Inferior parietal cortex (tissue), 1 donor: Measurements from ENCODE around the gene CKB.
A peak's percentile ranks its signal among the peaks of the same experiment; 100 is the strongest.

Source experiments
- DNase-seq: peaks from one replicate; pipeline ENCODE4 v3.0.0-alpha.2; 2016; ENCODE audit errors: extremely low spot score

The CKB gene

DNA sequence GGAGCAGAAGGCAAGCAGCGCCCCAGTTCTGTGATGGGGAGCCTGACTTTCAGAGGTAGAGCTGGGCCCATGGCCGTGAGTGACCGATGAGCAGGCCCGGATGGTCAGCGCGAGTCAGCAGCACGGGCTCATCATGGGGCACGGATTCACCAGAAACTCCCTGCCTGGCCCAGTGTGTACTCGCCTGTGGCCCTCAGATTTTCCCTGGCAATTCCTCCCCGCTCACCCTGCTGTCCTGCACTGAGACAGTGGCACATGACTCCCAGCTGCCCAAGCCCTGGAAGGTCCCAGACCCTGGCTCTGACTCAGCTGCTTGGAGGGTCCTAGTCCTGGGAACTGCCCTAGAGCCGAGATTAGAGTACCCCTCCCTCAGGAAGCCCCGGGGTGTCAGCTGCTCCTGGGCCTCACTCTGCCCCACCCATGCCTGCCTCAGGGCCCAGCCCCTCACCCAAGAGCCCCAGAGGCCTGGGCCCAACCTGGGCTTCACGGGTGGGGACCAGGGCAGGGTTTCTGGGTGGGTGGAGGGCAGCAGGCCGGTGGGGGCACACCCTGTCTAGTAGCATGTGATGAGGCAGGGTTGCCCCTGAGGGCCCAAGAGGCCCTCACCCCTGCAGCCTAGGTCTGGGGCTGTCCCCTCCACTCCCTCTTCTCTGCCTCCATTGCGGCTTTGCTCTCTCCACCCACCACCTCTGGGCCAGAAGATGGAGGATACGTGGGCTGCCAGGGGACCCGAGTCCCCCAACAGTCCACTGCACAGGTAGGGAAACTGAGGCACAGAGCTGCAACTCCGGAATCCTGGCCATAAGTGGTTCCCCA is 14.8 kb upstream of the CKB start:
- DNase-seq = no peak

DNA sequence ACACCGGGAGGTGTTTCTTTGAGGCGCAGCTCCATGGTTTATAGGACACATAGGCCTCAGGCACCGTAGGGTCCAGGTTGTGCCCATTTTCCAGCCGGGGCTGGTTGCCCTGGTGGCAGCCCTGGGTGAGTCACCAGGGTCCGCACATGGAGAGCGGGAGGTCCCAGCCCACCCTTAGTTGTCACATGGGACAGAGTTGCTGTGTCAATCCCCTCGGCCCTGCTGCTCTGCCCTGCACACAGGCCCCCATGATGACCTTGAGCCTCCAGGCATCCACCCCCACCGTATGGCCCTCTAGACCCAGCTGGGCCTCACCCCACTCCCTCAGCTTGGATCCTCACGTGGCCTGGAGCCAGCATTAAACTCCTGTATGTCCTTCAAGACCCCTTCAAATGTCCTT is 14.1 kb upstream of the CKB start:
- DNase-seq = no peak

DNA sequence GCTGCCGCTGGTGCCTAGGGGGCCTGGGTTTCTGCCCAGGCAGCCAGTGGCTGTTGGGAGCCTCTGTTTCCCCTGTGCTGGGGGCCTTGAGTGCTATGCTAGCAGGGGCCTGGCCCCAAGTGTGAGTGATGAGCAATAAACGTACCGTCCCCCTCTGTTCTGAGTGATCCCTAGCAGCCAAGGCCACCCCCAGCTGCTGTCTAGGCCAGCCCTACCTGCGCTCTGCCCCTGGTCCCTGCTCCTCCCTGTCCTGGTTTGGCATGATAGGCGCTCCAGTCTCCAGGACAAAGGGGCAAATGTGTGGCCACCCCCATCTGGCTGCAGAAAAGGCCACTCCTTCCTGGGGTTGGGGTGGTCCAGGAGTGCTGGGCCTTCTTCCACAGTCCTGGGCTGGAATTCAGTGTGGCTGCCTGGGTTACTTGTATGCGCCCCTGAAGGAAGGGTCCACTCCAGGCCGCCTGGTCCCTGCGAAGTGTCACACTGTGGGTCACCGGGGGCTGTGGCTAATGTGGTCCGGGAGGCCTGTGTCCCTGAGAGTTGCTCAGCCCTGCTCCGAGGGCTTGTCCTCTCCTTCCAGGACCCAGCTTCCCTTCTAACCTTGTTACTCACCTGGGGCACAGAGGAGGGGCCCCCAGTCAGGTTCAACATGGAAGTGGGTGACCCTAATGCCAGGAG is 13.4 kb upstream of the CKB start:
- no peak for DNase-seq

DNA sequence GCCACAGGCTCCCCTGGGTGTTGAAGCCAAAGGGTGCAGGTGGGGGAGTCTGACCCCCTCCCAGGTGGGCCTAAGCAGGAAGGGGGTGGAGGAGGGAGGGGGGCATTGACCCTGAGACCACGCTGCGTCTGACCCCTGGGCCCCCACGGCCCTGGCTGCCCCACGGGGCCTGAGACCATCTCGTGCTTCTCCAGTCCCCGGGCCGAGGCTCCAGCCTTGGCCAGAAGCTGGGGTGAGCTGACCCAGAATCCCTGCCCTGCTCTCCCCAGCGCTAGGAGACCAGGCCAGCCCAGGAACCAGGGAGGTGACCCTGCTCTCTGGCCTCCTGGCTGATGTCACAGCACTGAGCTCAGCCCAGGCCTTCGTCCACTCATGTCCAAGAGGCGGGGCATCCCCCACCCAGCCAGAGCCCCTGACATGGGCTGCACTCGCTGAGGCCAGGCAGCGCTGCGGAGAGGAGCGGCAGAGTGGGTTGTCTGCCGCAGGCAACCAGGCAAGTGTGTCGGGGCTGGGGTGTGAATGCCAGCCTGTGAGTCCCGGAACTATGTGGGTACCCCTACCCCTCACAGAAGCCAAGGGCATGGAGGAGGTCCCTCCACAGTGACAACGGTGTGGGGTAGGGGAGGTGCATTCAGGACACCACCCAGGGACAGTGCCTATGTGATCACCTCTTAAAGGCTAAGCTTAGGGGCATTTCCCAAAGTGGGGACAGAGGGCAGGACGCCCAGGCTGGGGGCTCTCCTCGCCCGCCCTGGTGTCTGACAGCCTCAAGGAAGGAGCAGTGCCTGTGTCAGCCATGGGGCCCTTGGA is 12.7 kb upstream of the CKB start:
- DNase-seq = no peak

DNA sequence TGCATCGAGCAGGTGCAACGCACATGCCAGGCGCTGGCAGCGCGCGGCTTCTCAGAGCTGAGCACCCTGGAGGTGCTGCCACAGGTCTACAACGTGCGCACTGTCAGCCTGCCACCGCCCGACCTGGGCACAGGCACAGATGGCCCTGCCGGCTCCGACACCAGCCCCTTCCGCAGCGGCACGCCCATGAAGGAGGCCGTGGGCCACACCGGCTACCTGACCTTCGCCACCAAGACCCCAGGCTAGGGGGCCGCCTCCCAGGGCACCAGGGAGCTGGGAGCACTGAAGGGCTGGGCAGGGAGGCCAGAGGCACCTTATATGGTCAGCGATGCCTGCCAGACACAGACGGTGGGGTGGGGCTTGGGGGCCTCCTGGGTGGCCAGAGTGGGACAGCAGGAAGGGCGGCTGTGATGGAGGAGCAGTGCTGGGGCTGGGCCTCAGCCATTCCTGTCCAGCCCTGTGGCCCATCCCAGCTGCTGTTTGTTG is 12.0 kb upstream of the CKB start:
- no peak for DNase-seq

DNA sequence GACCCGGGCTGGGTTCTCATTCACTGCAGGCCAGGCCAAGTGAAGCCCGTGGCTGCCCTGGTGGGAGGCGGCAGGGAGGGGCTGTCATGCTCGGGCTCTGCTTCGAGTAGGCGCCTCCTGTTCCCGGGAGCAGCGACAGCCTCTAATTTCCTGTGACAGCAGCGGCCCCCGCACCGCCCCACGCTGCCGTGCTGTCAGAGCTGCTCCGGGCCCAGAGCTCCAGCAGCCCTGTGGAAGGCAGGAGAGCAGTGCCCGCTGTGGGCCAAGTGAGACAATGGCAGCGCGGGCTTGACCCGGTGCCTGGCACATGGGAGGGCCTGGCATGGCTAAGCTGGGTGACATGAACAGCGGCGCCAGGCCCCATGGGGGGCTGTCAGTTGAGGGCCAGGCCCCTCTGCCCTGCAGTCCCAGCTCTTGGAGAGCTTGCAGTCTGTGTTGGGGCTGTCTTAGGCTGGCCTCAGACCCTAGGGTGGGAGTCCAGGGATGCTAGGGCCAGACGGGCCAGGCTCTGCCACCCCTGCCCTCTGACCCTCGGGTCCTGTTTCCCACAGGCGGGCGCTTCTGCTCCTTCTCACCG is 11.5 kb upstream of the CKB start:
- DNase-seq = no peak

DNA sequence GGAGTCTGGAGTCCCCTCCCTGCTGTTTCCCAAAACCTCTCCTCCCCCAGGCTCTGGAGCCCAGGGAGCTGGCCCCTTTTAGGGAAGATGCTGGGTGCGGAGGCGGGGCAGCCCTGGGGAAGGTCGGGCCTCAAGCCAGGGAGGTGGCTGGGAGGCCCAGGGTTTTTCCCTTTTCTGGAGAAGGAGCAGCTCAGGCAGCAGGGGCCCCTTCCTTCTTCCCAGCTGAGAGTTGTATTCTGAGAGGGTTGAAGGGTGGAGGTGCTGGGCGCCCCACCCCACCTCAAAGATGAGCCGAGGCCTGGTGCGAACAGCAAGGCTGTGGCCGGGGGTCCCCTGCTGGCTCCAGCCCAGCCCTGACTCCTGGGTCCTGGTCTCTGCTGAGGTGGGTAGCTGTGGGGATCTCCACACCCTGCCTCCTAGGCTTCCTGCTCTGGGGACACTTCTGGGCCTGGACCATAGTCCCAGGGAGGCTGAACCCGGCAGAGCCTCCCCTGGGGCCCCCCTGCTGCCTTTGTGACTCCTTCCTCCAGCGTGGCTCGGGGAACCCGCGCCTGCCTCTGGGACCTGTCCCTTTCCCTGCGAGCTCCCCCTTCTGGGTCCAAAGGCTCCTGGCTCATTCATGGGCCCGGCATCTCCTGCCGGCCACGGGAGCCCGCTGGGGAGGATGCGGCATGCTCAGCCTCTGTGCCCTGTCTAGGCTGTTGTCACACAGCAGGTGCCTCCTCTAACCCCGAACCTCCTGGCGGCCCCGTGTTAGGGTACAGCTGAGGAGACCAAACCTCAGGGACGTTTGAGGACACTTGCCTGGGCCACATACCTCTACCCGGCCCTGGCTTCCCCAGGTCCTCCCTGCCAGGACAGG is 10.7 kb upstream of the CKB start:
- no peak for DNase-seq

DNA sequence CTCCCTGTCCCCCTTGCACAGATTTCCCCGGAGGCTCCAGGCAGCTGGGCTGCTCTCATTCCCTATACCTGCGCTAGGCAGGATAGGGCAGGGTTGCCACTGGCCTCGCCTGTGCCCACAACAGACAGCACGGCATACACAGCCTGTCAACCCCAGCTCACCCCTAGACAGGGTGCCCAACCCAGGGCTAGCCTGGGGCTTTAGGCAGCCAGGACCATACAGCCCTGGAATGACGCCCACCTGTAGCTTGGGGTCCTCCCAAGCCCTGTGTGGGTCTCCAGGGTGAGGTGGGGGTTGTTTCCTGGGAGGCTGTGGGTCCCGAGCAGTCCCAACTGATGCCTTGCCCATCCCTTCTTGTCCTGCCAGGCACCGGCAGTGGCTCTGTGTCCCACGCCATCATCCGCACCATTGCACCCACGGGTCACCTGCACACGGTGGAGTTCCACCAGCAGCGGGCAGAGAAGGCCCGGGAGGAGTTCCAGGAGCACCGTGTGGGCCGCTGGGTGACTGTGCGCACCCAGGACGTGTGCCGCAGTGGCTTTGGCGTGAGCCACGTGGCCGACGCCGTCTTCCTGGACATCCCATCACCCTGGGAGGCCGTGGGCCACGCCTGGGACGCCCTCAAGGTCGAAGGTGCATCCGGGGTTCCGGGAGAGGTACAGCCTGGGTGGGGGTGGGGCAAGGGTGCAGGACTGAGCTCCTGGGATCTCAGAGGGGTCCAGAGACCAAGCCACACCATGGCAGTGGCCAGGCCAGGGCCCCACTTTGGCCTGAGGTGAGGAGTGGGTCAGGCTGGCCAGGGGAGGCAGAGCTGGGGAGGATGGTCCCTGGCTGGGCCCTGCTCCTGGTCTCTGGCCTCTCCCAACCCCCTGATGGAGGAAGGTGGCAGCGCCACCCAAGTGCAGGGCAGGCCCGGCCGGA is 9.8 kb upstream of the CKB start:
- no peak for DNase-seq

DNA sequence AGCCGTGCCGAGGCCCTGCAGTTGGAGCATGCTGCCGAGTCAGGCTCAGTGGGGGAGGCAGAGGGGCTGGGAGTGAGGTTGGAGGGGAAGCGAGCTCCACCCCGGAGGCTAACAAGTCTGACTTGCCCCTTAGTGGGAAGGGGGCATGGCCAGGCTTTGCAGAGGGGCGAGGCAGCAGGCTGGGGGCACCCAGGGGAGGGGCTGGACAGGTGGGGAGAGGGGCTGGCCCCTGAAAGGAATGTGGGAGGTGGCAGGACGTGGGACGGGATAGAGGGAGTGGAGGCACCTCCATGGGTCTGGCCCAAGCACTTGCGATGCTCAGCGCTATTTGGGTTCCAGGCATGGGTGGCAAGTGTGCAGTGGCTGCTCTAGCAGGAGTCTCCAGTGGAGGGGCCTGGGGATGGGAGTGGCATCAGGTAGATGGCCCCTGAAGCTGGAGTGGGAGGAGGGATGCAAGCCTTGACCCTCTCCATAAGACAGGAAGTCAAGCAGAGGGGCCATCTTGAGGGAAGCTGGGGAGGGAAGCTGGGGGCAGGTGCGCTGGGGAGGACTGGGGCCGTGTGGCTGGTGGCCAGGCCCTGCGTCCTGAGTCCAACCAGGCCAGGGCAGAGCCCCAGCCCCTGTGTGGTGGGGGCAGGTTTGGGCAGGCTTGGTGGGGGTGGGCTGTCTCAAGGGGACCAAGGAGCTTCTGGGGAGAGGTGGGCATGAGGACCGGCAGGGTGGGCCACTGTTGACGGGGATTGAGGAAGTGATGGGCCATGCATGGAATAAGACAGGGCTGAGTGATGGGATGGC is 9.0 kb upstream of the CKB start:
- no peak for DNase-seq

DNA sequence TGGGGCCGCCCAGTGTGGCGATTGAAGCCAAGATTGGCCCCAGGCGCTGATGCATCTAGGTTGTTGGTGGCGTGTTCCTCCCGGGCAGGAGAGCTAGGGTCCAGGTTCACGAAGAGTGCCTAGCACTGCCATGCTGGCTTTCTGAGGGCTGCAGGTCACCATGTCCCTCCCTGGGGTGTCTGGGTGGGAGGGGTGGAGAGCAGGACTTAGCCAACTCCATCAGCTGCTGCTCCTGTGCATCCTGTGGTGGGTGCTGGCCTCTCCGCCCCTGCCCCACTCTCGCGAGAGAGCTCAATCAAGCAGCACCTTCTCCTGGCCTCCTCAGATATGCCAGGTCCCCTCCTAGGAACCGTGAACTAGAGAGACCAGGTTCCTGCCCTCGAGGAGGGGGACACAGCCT is 8.2 kb upstream of the CKB start:
- DNase-seq = no peak

DNA sequence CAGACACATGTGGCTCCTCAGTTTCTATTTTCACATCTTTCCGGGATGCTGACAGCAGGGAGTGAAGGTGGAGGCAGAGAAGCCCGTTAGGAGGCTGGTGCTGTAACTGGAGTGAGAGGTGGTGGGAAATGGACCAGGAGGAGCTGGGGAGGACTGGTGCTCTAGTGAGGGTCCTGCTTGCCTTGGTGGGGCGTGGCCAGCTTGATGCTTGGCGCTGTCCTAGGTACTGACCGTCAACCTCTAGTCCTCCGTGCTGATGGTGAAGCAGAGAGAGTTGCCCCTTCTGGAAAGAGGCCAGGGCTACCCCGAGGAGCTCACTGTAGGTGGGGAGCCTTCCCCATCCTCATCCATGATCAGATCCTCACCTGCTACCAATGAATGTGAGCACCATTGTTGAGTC is 7.8 kb upstream of the CKB start:
- no peak for DNase-seq

DNA sequence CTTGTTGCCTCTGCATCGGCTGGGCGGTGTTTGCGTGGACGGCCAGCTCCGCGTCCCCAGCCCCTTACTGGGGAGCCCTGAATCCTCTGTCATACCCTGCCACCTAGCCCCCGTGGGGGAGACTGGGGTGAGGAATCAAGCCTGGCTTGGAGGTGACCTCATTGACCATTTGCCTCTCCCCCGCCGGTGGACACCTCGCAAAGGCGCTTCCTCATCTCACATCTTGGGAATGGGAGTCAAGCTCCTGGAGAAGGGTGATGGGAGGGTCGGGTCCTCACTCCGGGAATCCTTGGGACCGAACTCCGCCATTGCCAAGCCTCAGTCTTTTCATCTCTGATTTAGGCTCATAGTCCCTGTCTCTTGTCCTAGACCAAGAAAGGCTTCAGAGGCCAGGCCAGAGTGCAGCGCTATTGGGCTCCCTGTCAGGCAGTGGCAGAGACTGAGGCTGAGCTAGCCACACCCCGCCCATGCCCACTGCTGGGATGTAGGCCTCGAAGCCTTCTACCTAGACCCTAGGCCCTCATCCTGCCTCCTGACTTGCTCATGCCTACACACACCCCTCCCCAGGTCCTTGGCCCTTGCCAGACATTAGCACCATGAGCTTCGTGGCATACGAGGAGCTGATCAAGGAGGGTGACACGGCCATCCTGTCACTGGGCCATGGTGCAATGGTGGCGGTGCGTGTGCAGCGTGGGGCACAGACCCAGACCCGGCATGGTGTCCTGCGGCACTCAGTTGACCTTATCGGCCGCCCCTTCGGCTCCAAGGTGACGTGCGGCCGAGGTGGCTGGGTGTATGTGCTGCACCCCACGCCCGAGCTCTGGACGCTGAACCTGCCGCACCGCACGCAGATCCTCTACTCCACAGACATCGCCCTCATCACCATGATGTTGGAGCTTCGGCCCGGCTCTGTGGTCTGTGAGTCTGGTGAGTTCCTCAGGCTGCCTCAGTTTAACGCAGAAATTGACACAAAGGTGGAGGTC is 7.0 kb upstream of the CKB start:
- DNase-seq = no peak

DNA sequence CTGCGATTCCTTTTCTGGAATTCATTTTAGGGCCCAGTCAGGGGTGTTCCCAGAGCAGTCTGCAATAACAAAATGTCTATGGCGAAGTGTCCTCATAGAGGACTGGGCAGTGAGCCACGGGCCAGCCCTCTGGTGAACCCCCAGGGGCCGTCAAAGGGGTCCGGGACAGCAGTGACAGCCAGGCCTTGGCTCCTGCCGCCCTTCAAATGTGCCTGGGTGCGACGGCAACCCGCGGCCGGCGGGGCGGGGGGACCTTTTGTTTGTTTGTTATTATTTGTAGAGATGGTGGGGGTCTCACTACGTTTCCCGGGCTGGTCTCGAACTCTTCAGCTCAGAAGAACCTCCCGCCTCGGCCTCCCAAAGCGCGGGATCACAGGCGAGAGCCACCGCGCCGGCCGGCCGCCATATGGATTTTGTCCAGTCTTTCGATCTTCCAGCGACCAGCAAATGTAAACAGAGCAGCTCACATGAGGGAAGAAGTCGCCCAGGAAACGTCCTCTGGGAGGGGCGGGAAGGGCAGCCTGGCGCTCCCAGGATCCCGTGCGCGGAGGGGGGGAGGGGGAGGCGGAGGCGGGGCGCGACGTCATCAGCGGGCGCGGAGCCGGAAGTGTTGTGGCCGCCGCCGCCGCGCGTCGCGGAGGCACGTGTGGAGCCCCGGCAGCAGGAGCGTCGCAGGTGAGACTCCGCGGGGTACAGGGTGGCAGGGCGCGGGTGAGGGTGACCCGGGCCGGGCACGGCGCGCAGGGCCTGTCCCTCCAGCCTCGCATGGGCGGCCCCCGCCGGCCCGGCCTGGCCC is 6.2 kb upstream of the CKB start, which contains the start of gene TRMT61A:
Gene TRMT61A (plus strand): TSS at position 610 of the 796 bp plus-strand sequence. CDS start 783 bp downstream, outside the sequence.
- DNase-seq = peak; percentile 81

DNA sequence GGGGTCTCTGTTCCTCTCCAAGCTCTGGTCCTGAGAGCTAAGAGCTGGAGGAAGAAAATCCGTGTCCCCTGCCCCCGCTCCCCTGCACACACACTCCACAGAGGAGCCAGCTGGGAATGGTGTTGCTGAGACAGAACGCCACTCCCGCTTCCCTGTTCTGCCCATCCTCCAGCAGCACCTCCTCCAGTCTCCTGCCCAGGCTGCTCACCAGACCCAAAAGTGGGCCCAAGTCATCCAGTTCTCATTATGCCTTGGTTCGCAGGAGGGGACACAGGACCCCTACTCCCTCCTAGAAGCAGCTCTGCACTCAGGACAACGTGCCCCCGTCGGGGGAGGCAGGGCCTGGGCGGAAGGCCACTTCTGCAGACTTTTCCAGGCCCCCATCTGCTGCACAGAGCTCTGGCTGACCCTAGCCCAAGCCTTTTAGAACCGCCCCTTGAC is 5.5 kb upstream of the CKB start:
- no peak for DNase-seq

DNA sequence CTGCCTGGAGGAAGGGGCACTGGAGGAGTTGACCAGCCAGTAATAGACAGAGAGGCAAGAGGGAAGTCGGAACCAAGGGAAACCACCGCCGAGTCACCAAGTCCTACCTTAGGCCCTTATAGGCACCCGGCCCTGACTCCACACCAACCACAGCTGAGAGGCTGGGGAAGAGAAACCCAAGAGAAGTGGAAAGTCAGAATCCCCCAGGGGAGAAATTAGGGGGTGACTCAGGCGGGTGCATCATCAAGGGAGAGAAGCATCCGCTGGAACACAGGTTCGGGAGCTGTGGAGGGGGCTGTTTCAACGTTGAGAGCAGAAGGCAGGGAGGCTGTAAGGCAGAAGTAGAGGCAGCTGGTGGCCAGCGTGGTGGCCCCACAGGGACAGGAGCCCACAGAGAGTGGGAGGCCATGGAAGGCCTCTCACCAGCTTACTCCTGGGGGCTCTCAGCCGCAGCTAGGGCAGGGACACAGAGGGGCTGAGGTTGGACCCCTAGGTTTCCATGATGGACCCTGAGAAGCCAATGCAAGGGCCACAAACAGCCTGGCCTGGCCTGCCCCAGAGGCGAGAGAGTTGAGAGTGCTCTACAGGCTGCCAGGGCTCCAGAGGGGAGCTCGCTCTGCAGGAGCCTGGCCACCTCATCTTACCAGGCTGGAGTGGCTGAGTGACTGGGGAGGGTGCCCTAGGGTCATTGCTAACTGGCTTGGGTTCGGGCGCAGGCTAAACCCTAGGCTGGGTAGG is 4.9 kb upstream of the CKB start:
- no peak for DNase-seq

DNA sequence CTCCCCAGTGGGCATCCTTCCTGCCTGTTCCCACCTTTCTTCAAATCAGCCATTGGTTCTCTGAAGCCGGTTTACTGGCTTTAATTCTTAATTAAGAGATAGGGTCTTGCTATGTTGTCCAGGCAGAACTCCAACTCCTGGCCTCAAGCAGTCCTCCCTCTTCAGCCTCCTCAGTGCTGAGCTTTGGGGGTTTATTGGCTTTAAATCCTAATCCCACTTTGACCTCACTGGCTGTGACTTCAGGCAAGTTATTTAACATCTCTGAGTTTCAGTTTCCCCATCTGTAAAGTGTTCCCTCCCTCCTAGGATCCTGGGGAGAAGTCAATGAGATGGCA is 4.3 kb upstream of the CKB start:
- DNase-seq = no peak
